Measurements from ENCODE around the gene CSNK1G3.

DNA sequence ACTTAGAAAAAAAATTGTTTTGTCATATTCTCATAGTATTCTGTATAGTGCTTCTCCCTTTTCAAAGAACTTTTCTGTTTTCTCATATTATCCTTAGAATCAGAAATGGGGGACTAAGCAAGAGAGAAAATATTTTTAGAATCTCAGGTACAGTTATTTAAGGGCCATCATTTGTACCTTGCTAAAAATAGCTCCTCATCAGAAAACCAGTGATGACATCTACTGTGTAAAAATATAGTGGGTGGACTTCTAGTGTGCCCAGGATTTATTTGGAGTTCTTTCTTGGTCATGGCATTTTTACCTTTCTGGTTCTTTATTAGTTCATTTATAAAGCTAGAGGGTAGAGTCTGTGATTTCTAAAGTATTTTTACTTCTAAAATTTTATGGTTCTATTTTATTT lies 82.5 kb downstream of the CSNK1G3 start:
- TF ChIP-seq EZH2 (IDR thresholded peaks at IDR 0.05; ENCODE audit: low read length, unreplicated experiment) = no peak
- TF ChIP-seq, protein P1, sequence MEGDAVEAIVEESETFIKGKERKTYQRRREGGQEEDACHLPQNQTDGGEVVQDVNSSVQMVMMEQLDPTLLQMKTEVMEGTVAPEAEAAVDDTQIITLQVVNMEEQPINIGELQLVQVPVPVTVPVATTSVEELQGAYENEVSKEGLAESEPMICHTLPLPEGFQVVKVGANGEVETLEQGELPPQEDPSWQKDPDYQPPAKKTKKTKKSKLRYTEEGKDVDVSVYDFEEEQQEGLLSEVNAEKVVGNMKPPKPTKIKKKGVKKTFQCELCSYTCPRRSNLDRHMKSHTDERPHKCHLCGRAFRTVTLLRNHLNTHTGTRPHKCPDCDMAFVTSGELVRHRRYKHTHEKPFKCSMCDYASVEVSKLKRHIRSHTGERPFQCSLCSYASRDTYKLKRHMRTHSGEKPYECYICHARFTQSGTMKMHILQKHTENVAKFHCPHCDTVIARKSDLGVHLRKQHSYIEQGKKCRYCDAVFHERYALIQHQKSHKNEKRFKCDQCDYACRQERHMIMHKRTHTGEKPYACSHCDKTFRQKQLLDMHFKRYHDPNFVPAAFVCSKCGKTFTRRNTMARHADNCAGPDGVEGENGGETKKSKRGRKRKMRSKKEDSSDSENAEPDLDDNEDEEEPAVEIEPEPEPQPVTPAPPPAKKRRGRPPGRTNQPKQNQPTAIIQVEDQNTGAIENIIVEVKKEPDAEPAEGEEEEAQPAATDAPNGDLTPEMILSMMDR (conservative IDR thresholded peaks at IDR 0.05; ENCODE audit: low read depth, low read length) = no peak
